HG03025 (cell line): ENCODE data around the gene PIN4.
"Not testable (repeated sequence)": the region's sequence is repeated elsewhere in the genome, so short reads cannot be mapped to it uniquely, and the experiment has no call there.

ENCODE experiments used
- ATAC-seq: cut with Tn5 transposase; IDR thresholded peaks from one replicate; pipeline ENCODE4 v1.9.1; 2021; ENCODE audit warnings: mild to moderate bottlenecking, moderate library complexity; ENCODE audit not compliant: unreplicated experiment, low FRiP score

PIN4 gene

GRCh38 chrX:72181178-72182125, at the start of gene PIN4:
PIN4 (plus strand) TSS chrX:72181757; CDS start chrX:72181786, 29 bp downstream.
- ATAC-seq, result peak; percentile 96

GRCh38 chrX:72132456-72132855, 49.1 kb upstream of the PIN4 start:
- ATAC-seq, result no peak

DNA sequence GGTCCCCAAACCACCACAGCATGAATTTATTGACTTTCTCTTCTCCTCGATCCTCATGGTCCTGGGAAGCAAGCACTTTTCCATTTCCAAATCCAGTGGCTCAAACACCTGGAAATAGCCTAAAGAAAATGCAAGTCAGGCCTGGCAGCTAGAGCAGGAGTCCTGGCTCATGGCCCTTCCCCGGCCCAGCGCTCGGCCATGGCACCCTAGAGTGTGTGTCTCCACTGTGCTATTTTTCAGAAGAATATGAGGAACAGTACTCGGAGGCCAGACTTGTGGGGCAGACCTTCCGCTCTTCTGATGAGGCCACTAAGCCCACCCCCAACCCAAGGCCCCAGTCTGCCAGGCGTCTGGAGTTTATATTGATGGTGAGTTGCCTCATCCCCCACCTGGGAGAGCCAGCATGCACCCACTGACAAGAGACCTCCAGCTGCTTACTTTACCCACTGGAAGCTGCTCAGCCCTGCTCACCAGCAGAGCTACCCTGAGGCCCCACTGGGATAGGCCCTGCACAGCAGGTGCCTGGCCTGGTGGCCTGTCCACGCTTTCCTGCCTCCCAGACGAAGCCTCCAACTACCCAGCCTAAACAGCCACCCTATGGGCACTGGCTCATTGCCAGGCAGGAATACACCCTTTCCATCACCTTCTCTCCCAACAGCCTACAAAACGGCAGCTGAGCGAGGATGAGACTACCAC, 47.6 kb upstream of the PIN4 start:
- no peak for ATAC-seq

DNA sequence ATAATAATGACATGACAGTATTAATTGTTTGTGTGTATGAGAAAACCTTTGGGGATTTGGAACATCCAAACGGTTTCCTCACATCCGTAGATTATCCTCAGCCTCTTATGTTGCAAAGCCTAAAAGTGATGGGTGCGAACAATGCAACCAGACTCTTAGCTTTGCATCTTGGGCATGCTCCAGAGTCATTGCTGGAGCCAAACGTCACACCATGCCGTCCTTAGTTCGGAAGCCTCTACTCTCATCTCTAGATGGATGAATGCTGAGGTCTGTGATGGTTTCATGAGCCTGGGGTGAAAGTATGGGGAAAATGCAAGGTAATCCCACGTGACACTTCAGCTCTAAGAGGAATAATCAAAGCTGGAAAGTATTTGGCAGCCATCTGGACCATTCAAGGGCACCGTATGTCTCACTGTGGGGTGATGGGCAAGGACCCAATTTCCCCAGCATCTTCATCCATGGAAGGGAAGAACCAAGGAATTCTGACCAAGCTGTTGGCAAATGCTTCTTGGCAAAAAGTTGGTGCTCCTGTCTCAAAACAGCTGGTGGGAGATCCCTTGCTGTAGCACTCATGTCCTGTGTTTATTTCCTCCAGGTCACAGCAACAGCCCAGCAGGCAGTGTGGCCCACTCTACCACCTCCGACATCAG, 43.6 kb upstream of the PIN4 start:
- no peak for ATAC-seq

- ATAC-seq, result no peak
These were observed 42.0 kb upstream of the PIN4 start for GRCh38 chrX:72139538-72139937.

GRCh38 chrX:72141372-72142004, 40.1 kb upstream of the PIN4 start:
- peak; percentile 57 for ATAC-seq

- ATAC-seq, result no peak
These were observed 39.3 kb upstream of the PIN4 start for GRCh38 chrX:72142094-72142793.

- ATAC-seq, result no peak
These were observed 38.6 kb upstream of the PIN4 start for GRCh38 chrX:72142794-72143608.

- no peak for ATAC-seq
These were observed 38.0 kb upstream of the PIN4 start for GRCh38 chrX:72143609-72143907.

DNA sequence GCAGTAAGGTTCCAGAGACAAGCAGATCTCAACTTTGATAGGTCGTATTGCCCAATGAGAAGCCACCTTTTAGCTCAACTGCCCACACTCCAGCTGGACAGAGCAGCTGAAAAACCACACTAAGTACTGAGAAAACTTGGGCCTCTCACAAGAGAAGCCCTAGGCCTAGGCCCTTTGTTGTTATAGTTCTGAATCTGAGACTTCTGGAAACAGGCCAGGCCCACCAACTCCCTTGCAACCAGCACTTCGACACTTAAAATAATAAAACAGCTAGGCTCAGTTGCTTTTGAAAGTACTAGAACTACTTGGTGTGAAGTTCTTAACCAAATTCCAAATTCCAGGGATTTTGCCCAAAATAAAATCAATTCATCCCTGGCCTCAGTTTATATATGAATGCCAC, 36.4 kb upstream of the PIN4 start:
- no peak for ATAC-seq

DNA sequence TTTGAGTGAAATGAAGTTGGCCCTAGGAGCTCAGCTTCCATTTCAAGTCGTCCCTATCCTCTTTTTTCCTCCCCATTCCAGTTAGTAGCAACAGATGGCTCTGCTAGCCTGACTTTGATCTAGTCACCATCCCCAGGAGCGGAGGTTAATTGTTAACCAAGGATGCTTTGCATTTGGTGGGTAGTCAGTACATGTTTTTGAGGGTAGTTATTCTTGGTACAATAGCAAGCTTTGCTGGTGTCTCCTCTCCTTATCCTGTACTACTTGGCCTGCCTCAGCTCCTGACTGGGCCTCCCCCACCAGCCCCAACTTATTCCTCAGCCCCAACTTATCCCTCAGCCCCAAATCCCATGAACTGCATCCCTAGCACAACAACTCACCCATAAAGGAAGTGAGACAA, 35.0 kb upstream of the PIN4 start:
- ATAC-seq, result no peak

DNA sequence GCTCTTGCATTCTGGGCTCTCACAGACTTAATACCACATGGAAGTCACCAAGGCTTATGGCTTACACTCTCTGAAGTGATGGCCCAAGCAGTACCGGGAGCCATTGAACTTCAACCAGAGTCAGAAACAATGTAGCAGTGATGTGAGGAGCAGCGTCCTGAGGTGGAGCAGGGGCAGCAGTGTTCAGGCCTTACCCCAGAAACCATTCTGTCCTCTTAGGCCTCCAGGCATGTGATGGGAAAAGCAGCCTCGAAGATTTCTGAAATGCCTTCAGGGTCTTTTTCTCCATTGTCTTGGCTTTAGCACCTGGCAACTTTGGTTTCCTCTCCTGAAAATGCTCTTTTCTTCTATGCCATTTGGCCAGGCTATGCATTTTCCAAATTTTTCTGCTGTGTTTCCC, 22.8 kb upstream of the PIN4 start:
- no peak for ATAC-seq

- no peak for ATAC-seq
These were observed 21.8 kb upstream of the PIN4 start for GRCh38 chrX:72159769-72160168.

GRCh38 chrX:72165551-72165950, 16.0 kb upstream of the PIN4 start:
- ATAC-seq, result no peak

GRCh38 chrX:72169008-72169728, 12.4 kb upstream of the PIN4 start:
- no peak for ATAC-seq

DNA sequence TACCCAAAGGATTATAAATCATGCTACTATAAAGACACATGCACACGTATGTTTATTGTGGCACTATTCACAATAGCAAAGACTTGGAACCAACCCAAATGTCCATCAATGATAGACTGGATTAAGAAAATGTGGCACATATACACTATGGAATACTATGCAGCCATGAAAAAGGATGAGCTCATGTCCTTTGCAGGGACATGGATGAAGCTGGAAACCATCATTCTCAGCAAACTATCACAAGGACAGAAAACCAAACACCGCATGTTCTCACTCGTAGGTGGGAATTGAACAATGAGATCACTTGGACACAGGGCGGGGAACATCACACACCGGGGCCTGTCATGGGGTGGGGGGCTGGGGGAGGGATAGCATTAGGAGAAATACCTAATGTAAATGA, 5.3 kb upstream of the PIN4 start:
- not testable (repeated sequence) for ATAC-seq

DNA sequence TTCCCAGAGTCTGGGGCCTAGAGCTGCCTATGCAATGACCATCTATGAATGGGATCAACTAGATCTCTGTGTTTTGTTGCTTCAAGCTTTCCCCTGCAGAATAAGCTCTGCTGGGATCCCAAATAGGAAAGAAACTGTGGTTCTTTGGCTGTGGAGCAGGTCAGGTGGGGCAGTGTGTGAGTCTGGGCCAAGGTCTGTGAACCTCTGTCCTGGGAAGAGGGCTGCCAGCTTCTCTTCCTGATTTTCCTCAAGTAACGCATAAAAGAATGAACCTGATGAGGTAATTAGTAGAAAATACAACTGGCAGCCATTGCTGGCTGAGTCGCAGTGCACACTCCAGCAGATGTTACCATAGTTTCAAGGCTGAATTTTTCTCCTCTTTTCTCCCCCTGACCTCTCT, 4.6 kb upstream of the PIN4 start:
- no peak for ATAC-seq

DNA sequence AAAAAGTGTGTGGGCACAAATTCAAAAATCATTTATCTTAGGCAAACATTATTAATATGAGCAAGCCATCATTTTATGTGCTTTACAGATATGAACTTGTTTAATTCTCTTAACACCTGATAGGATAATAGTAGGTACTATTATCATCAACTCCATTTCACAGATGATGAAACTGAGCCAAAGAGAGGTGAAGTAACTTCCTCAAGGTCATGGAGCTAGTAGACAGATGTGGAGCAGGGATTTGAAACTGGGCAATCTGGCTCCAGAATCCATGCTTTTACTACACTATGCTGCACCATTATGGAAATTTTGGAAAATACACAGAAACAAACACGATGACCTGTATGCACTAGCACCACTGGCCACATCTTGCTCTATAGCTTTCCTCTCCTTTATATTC, 1.0 kb upstream of the PIN4 start:
- ATAC-seq, result no peak

- ATAC-seq, result no peak
These were observed 1.4 kb downstream of the PIN4 start for GRCh38 chrX:72182924-72183323.
